Activated CD8-positive, alpha-beta memory T cell treated with anti-CD3 and anti-CD28 coated beads for 1 hour (primary cell): ENCODE results near the gene ZBTB17.
"Not testable (repeated sequence)": the region's sequence is repeated elsewhere in the genome, so short reads cannot be mapped to it uniquely, and the experiment has no call there.

Experiments used
- DNase-seq, 2 donors: peaks; one replicate each; pipeline ENCODE4 v3.0.0-alpha.2; 2020; ENCODE audit warnings: low read depth in 1 of 2; ENCODE audit errors: extremely low read depth in 1 of 2

Gene ZBTB17

GRCh38 chr1:15975805-15976680, at the start of gene ZBTB17:
Gene ZBTB17, minus strand, starts transcription at chr1:15976101. Its CDS starts 27,606 bp downstream, at chr1:15948495.
- DNase-seq: peak; percentile 89 to 95

GRCh38 chr1:16023050-16023653, 47.3 kb upstream of the ZBTB17 start:
- DNase-seq: no peak

- DNase-seq: no peak
Measured at GRCh38 chr1:16022393-16022792, 46.5 kb upstream of the ZBTB17 start.

GRCh38 chr1:16021681-16022080, 45.8 kb upstream of the ZBTB17 start, which contains the start of gene CLCNKA:
Gene CLCNKA, plus strand, starts transcription at chr1:16022036. Its CDS starts 584 bp downstream, at chr1:16022620.
- no peak for DNase-seq

GRCh38 chr1:16020878-16021277, 45.0 kb upstream of the ZBTB17 start:
- DNase-seq: not testable (repeated sequence)

GRCh38 chr1:16020325-16020724, 44.4 kb upstream of the ZBTB17 start:
- no peak for DNase-seq

GRCh38 chr1:16019644-16020277, 43.9 kb upstream of the ZBTB17 start:
- no peak for DNase-seq

GRCh38 chr1:16018749-16019643, 43.1 kb upstream of the ZBTB17 start:
- DNase-seq: no peak

GRCh38 chr1:16018308-16018707, 42.4 kb upstream of the ZBTB17 start:
- DNase-seq: no peak

GRCh38 chr1:16017461-16018303, 41.8 kb upstream of the ZBTB17 start, which contains the start of gene HSPB7:
Gene HSPB7, minus strand, starts transcription at chr1:16018043. Its CDS starts 80 bp downstream, at chr1:16017963.
- no peak for DNase-seq

GRCh38 chr1:16017076-16017460, 41.2 kb upstream of the ZBTB17 start:
- no peak for DNase-seq

- DNase-seq: no peak
Measured at GRCh38 chr1:16015960-16016901, 40.3 kb upstream of the ZBTB17 start.

- DNase-seq: no peak
Measured at GRCh38 chr1:16015491-16015890, 39.6 kb upstream of the ZBTB17 start.

GRCh38 chr1:16014509-16015482, 38.9 kb upstream of the ZBTB17 start:
- DNase-seq: no peak

GRCh38 chr1:16013908-16014258, 38.0 kb upstream of the ZBTB17 start:
- DNase-seq: no peak

GRCh38 chr1:16013220-16013907, 37.5 kb upstream of the ZBTB17 start:
- peak; percentile 26 to 37 for DNase-seq
